ENCODE measurements around the gene KRTAP10-8. TPM values are rescaled to one million over a fixed set of nuclear protein-coding genes. Genes with fewer than 3 reads are reported as not detected.

Gene KRTAP10-8
- total and polyA plus RNA-seq, 2 of the 4 experiments (the other 2 are of a cell fraction), result not detected

DNA sequence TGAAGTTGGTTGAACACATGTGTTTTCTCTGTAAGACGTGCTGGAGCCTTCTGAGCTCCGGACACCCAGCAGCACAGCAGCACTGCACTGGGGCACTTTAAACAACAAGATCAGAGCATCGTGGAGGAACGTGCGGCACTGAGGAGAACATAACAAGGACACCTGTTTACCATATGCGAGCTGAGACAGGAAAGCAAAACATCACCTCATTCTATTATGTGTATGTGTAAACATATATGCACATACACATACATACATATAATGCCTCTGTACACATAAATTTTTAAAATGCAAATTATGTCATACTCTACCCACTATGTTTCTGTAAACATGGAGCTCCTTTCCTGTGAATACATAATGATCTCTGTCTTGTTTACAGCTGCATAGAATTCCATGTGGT is 16.4 kb upstream of the KRTAP10-8 start:
- Histone ChIP-seq H2BK20ac (ENCODE audit: low read depth, low read length) (no peak overlapping the region), H4K91ac (ENCODE audit: insufficient read depth, low read depth, low read length) (no peak overlapping the region), H3K4me1 (ENCODE audit: control insufficient read depth, insufficient read depth, low read length) (no peaks in the 10 kb centered on the region), H3K9me3 (ENCODE audit: control insufficient read depth, insufficient read depth, low read length) (no peaks in the 10 kb centered on the region), H2AFZ (replicated peaks; ENCODE audit: low read length, poor library complexity) (no peak overlapping the region), H3K79me1 (ENCODE audit: low read depth in 1 of 2, low read length in 2 of 2) (no peaks in the 10 kb centered on the region), H3K27me3 (ENCODE audit: control insufficient read depth, insufficient read depth, low read length) (peaks cover 4% of the 10 kb centered on the region; the same call in 1 of the 2 replicates), H3K23ac (ENCODE audit: low read depth, low read length) (no peak overlapping the region), H3K4me3 (ENCODE audit: insufficient read depth, low read depth, low read length) (no peak overlapping the region), H3K9me1 (ENCODE audit: insufficient read depth, low read length) (no peaks in the 10 kb centered on the region), H3K56ac (ENCODE audit: extremely low read depth, insufficient read depth, low read length) (no peak overlapping the region), H3K4ac (ENCODE audit: low read depth, low read length) (no peak overlapping the region), H2BK15ac (ENCODE audit: low read depth, low read length) (no peak overlapping the region), H3K27ac (ENCODE audit: insufficient read depth, low read length) (no peak overlapping the region), H4K8ac (ENCODE audit: low read depth in 2 of 2, low read length in 2 of 2) (no peak overlapping the region), H4K20me1 (ENCODE audit: insufficient read depth, low read length) (no peaks in the 10 kb centered on the region), H3K9ac (ENCODE audit: low read depth, low read length) (no peak overlapping the region), H3K4me2 (ENCODE audit: low read depth, low read length) (no peak overlapping the region), H2AK9ac (replicated peaks; ENCODE audit: low read depth, low read length, poor library complexity) (no peak overlapping the region), H3K14ac (replicated peaks; ENCODE audit: low read depth, low read length) (no peak overlapping the region), H4K5ac (ENCODE audit: low read depth, low read length) (no peak overlapping the region), H3K18ac (ENCODE audit: low read depth, low read length) (no peak overlapping the region), H3K36me3 (ENCODE audit: control insufficient read depth, insufficient read depth, low read length) (no peaks in the 10 kb centered on the region), H2AK5ac (ENCODE audit: low read depth, low read length) (no peak overlapping the region), H2BK120ac (ENCODE audit: low read depth, low read length) (no peak overlapping the region), H2BK5ac (ENCODE audit: low read depth, low read length, poor library complexity, severe bottlenecking) (no peak overlapping the region)
- in situ Hi-C loops (cut with MboI; ENCODE audit: low sequenced_read_pairs), result no loop called here
- dilution Hi-C loops (cut with HindIII; ENCODE audit: low sequenced_read_pairs, unreplicated experiment), result no loop called here
- WGBS, 2 experiments (ENCODE audit: extremely low coverage in 2 of 2, insufficient read length in 1 of 2), result no CpG with 5 or more reads among the region's 6 CpGs
- BruUV-seq (replicated peaks), result no TSS peak
- ATAC-seq (ENCODE audit: low read depth), result no peak
- no peak for DNase-seq
- ChIA-PET POLR2A (ENCODE audit: unreplicated experiment) (no interaction called here), CTCF (no interaction called here)
- intact Hi-C loops (cut with micrococcal nuclease), result no loop called here
- no peak for TF ChIP-seq RCOR1 (IDR thresholded peaks at IDR 0.05; ENCODE audit: insufficient replicate concordance, low read length)
- no peak for TF ChIP-seq RAD21 (IDR thresholded peaks at IDR 0.05; ENCODE audit: low read length)
- no peak for TF ChIP-seq NFE2L2 (IDR thresholded peaks at IDR 0.05; ENCODE audit: low read depth, low read length)
- TF ChIP-seq, protein P1, sequence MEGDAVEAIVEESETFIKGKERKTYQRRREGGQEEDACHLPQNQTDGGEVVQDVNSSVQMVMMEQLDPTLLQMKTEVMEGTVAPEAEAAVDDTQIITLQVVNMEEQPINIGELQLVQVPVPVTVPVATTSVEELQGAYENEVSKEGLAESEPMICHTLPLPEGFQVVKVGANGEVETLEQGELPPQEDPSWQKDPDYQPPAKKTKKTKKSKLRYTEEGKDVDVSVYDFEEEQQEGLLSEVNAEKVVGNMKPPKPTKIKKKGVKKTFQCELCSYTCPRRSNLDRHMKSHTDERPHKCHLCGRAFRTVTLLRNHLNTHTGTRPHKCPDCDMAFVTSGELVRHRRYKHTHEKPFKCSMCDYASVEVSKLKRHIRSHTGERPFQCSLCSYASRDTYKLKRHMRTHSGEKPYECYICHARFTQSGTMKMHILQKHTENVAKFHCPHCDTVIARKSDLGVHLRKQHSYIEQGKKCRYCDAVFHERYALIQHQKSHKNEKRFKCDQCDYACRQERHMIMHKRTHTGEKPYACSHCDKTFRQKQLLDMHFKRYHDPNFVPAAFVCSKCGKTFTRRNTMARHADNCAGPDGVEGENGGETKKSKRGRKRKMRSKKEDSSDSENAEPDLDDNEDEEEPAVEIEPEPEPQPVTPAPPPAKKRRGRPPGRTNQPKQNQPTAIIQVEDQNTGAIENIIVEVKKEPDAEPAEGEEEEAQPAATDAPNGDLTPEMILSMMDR (conservative IDR thresholded peaks at IDR 0.05; ENCODE audit: low read depth, low read length), result no peak
- no peak for TF ChIP-seq RFX5 (IDR thresholded peaks at IDR 0.05; ENCODE audit: low read depth, low read length)
- no peak for TF ChIP-seq BHLHE40 (IDR thresholded peaks at IDR 0.05; ENCODE audit: low read depth, low read length)
- no peak for TF ChIP-seq MAFK (IDR thresholded peaks at IDR 0.05; ENCODE audit: low read depth, low read length)
- no peak for TF ChIP-seq CHD1 (IDR thresholded peaks at IDR 0.05; ENCODE audit: low read depth, low read length)
- no peak for TF ChIP-seq MAZ (IDR thresholded peaks at IDR 0.05; ENCODE audit: borderline replicate concordance, low read depth, low read length)
- TF ChIP-seq, protein P2, sequence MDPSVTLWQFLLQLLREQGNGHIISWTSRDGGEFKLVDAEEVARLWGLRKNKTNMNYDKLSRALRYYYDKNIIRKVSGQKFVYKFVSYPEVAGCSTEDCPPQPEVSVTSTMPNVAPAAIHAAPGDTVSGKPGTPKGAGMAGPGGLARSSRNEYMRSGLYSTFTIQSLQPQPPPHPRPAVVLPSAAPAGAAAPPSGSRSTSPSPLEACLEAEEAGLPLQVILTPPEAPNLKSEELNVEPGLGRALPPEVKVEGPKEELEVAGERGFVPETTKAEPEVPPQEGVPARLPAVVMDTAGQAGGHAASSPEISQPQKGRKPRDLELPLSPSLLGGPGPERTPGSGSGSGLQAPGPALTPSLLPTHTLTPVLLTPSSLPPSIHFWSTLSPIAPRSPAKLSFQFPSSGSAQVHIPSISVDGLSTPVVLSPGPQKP (IDR thresholded peaks at IDR 0.05; ENCODE audit: borderline replicate concordance, low read depth, low read length), result no peak
- TF ChIP-seq, protein P3, sequence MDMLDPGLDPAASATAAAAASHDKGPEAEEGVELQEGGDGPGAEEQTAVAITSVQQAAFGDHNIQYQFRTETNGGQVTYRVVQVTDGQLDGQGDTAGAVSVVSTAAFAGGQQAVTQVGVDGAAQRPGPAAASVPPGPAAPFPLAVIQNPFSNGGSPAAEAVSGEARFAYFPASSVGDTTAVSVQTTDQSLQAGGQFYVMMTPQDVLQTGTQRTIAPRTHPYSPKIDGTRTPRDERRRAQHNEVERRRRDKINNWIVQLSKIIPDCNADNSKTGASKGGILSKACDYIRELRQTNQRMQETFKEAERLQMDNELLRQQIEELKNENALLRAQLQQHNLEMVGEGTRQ (IDR thresholded peaks at IDR 0.05; ENCODE audit: low read depth, low read length), result no peak
- TF ChIP-seq MXI1 (IDR thresholded peaks at IDR 0.05; ENCODE audit: borderline replicate concordance, low read depth, low read length), result no peak
- no peak for TF ChIP-seq SMC3 (IDR thresholded peaks at IDR 0.05; ENCODE audit: low read depth, low read length)
- no peak for TF ChIP-seq FOS (IDR thresholded peaks at IDR 0.05; ENCODE audit: low read depth, low read length)
- TF ChIP-seq CEBPB (IDR thresholded peaks at IDR 0.05; ENCODE audit: low read depth, low read length), result no peak
- no peak for TF ChIP-seq POLR2A (IDR thresholded peaks at IDR 0.05; ENCODE audit: low read depth, low read length)

All from IMR-90 (cell line).